HEK293 (cell line): ENCODE data around the gene PANK2.

ENCODE experiments used
- CTCF ChIA-PET: fragments of 350-600 bp; formaldehyde crosslinking; extraction: SDS; loops from one replicate; lab custom pipeline; 2021; ENCODE audit warnings: antibody characterized with exemption; lab: Yijun Ruan, JAX
- POLR2A ChIA-PET: fragments of 300-600 bp; formaldehyde crosslinking; extraction: SDS; loops from one replicate; lab custom pipeline; 2020; ENCODE audit warnings: antibody characterized with exemption, inconsistent platforms; lab: Yijun Ruan, JAX
- H3K27ac ChIP-seq: fragments of 200-500 bp; sonication (Bioruptor generic); 2 replicates; pipeline ENCODE4 v1.5.1; 2014; ENCODE audit warnings: low read depth, low read length, control low read depth, inconsistent platforms; ENCODE audit errors: extremely low read depth
- H3K36me3 ChIP-seq, 2 experiments: fragments of 200-500 bp in 1 of 2; sonication (Bioruptor generic) in 1 of 2; 1 replicate in 1 of 2; 2 replicates in 1 of 2; pipeline ENCODE4 v1.5.1; 2014 to 2017; ENCODE audit warnings: inconsistent platforms in 2 of 2, low read length in 2 of 2; ENCODE audit not compliant: control insufficient read depth in 2 of 2, insufficient read depth in 1 of 2
- H3K4me1 ChIP-seq: fragments of 200-500 bp; sonication (Bioruptor generic); 2 replicates; pipeline ENCODE4 v1.5.1; 2014; ENCODE audit warnings: mild to moderate bottlenecking, low read length, inconsistent platforms; ENCODE audit not compliant: control insufficient read depth, insufficient read depth
- H3K4me3 ChIP-seq: 2 replicates; pipeline ENCODE4 v1.5.1; 2011; ENCODE audit warnings: low read depth, mild to moderate bottlenecking, control low read depth, low read length, moderate library complexity
- H3K9me3 ChIP-seq: fragments of 200-500 bp; sonication (Bioruptor generic); 2 replicates; pipeline ENCODE4 v1.5.1; 2014; ENCODE audit warnings: low read depth, low read length, inconsistent platforms; ENCODE audit not compliant: control insufficient read depth, insufficient read depth
- FEZF1 ChIP-seq: fragments of 450-650 bp; formaldehyde crosslinking; IDR thresholded peaks from 2 replicates; pipeline ENCODE4 v1.5.1; 2016; ENCODE audit warnings: missing biosample characterization, missing genetic modification characterization
- GLIS1 ChIP-seq: fragments of 450-650 bp; formaldehyde crosslinking; IDR thresholded peaks from 2 replicates; pipeline ENCODE4 v1.5.1; 2016; ENCODE audit warnings: missing biosample characterization, missing genetic modification characterization
- KLF16 ChIP-seq: fragments of 450-650 bp; formaldehyde crosslinking; IDR thresholded peaks from 2 replicates; pipeline ENCODE4 v1.5.1; 2017; ENCODE audit warnings: missing biosample characterization, missing genetic modification characterization
- KLF9 ChIP-seq: fragments of 450-650 bp; formaldehyde crosslinking; IDR thresholded peaks from 2 replicates; pipeline ENCODE4 v1.5.1; 2016; ENCODE audit warnings: missing biosample characterization, missing genetic modification characterization, low read depth
- RBAK ChIP-seq: fragments of 450-650 bp; formaldehyde crosslinking; IDR thresholded peaks from 2 replicates; pipeline ENCODE4 v1.5.1; 2016; ENCODE audit warnings: missing biosample characterization, missing genetic modification characterization
- REPIN1 ChIP-seq: fragments of 450-650 bp; formaldehyde crosslinking; IDR thresholded peaks from 2 replicates; pipeline ENCODE4 v1.5.1; 2017; ENCODE audit warnings: missing biosample characterization, missing genetic modification characterization, low read depth
- SP2 ChIP-seq: fragments of 450-650 bp; formaldehyde crosslinking; IDR thresholded peaks from 2 replicates; pipeline ENCODE4 v1.5.1; 2016; ENCODE audit warnings: missing biosample characterization, missing genetic modification characterization
- SP3 ChIP-seq: fragments of 450-650 bp; formaldehyde crosslinking; IDR thresholded peaks from 2 replicates; pipeline ENCODE4 v1.5.1; 2016; ENCODE audit warnings: missing biosample characterization, missing genetic modification characterization
- YY1 ChIP-seq: fragments of 450-650 bp; formaldehyde crosslinking; IDR thresholded peaks from 2 replicates; pipeline ENCODE4 v1.5.1; 2018; ENCODE audit warnings: missing biosample characterization, missing genetic modification characterization
- ZBTB20 ChIP-seq: fragments of 450-650 bp; formaldehyde crosslinking; IDR thresholded peaks from 2 replicates; pipeline ENCODE4 v1.5.1; 2016; ENCODE audit warnings: missing biosample characterization, missing genetic modification characterization
- ZBTB21 ChIP-seq: fragments of 450-650 bp; formaldehyde crosslinking; IDR thresholded peaks from 2 replicates; pipeline ENCODE4 v1.5.1; 2017; ENCODE audit warnings: missing biosample characterization, missing genetic modification characterization
- ZFP3 ChIP-seq: fragments of 450-650 bp; formaldehyde crosslinking; IDR thresholded peaks from 2 replicates; pipeline ENCODE4 v1.5.1; 2016; ENCODE audit warnings: low read depth, missing biosample characterization, missing genetic modification characterization
- ZFP37 ChIP-seq: fragments of 450-650 bp; formaldehyde crosslinking; IDR thresholded peaks from 2 replicates; pipeline ENCODE4 v1.5.1; 2016; ENCODE audit warnings: missing biosample characterization, missing genetic modification characterization
- ZFP69B ChIP-seq: fragments of 450-650 bp; formaldehyde crosslinking; IDR thresholded peaks from 2 replicates; pipeline ENCODE4 v1.5.1; 2016; ENCODE audit warnings: missing biosample characterization, missing genetic modification characterization
- ZNF133 ChIP-seq: fragments of 450-650 bp; formaldehyde crosslinking; IDR thresholded peaks from 2 replicates; pipeline ENCODE4 v1.5.1; 2016; ENCODE audit warnings: missing biosample characterization, missing genetic modification characterization
- ZNF146 ChIP-seq: fragments of 450-650 bp; formaldehyde crosslinking; IDR thresholded peaks from 2 replicates; pipeline ENCODE4 v1.5.1; 2016; ENCODE audit warnings: missing biosample characterization, missing genetic modification characterization
- ZNF155 ChIP-seq: fragments of 450-650 bp; formaldehyde crosslinking; IDR thresholded peaks from 2 replicates; pipeline ENCODE4 v1.5.1; 2016; ENCODE audit warnings: missing biosample characterization, missing genetic modification characterization
- ZNF169 ChIP-seq: fragments of 450-650 bp; formaldehyde crosslinking; IDR thresholded peaks from 2 replicates; pipeline ENCODE4 v1.5.1; 2016; ENCODE audit warnings: missing biosample characterization, missing genetic modification characterization
- ZNF202 ChIP-seq: fragments of 450-650 bp; formaldehyde crosslinking; IDR thresholded peaks from 2 replicates; pipeline ENCODE4 v1.5.1; 2016; ENCODE audit warnings: missing biosample characterization, missing genetic modification characterization, borderline replicate concordance
- ZNF350 ChIP-seq: fragments of 450-650 bp; formaldehyde crosslinking; IDR thresholded peaks from 2 replicates; pipeline ENCODE4 v1.5.0; 2017; ENCODE audit warnings: missing biosample characterization, mild to moderate bottlenecking, missing genetic modification characterization
- ZNF391 ChIP-seq: fragments of 450-650 bp; formaldehyde crosslinking; IDR thresholded peaks from 2 replicates; pipeline ENCODE4 v1.5.1; 2016; ENCODE audit warnings: low read depth, missing biosample characterization, missing genetic modification characterization, borderline replicate concordance
- ZNF521 ChIP-seq: fragments of 450-650 bp; formaldehyde crosslinking; IDR thresholded peaks from 2 replicates; pipeline ENCODE4 v1.5.1; 2017; ENCODE audit warnings: missing biosample characterization, mild to moderate bottlenecking, missing genetic modification characterization
- ZNF560 ChIP-seq: fragments of 450-650 bp; formaldehyde crosslinking; IDR thresholded peaks from 2 replicates; pipeline ENCODE4 v1.5.1; 2017; ENCODE audit warnings: missing biosample characterization, missing genetic modification characterization, borderline replicate concordance
- ZNF596 ChIP-seq: fragments of 450-650 bp; IDR thresholded peaks from 2 replicates; pipeline ENCODE4 v1.5.0; 2018; ENCODE audit warnings: missing biosample characterization, mild to moderate bottlenecking, missing genetic modification characterization, moderate library complexity
- ZNF600 ChIP-seq: fragments of 450-650 bp; formaldehyde crosslinking; IDR thresholded peaks from 2 replicates; pipeline ENCODE4 v1.5.1; 2016; ENCODE audit warnings: missing biosample characterization, missing genetic modification characterization
- ZNF626 ChIP-seq: fragments of 450-650 bp; sonication (Bioruptor Pico); formaldehyde crosslinking; IDR thresholded peaks from 2 replicates; pipeline ENCODE4 v1.5.1; 2018; ENCODE audit warnings: missing biosample characterization, missing genetic modification characterization, inconsistent platforms
- ZNF629 ChIP-seq: fragments of 450-650 bp; formaldehyde crosslinking; IDR thresholded peaks from 2 replicates; pipeline ENCODE4 v1.5.1; 2017; ENCODE audit warnings: missing biosample characterization, missing genetic modification characterization
- ZNF664 ChIP-seq: fragments of 450-650 bp; formaldehyde crosslinking; IDR thresholded peaks from 2 replicates; pipeline ENCODE4 v1.5.1; 2016; ENCODE audit warnings: missing biosample characterization, missing genetic modification characterization
- ZNF670 ChIP-seq: fragments of 450-650 bp; formaldehyde crosslinking; IDR thresholded peaks from 2 replicates; pipeline ENCODE4 v1.5.1; 2016; ENCODE audit warnings: missing biosample characterization, missing genetic modification characterization, low read depth
- ZNF677 ChIP-seq: fragments of 450-650 bp; IDR thresholded peaks from 2 replicates; pipeline ENCODE4 v1.5.0; 2018; ENCODE audit warnings: missing biosample characterization, mild to moderate bottlenecking, missing genetic modification characterization, moderate library complexity
- ZNF768 ChIP-seq: fragments of 450-650 bp; formaldehyde crosslinking; IDR thresholded peaks from 2 replicates; pipeline ENCODE4 v1.5.1; 2018; ENCODE audit warnings: missing biosample characterization, mild to moderate bottlenecking, missing genetic modification characterization
- ZNF785 ChIP-seq: fragments of 450-650 bp; formaldehyde crosslinking; IDR thresholded peaks from 2 replicates; pipeline ENCODE4 v1.5.1; 2016; ENCODE audit warnings: missing biosample characterization, missing genetic modification characterization
- TF ChIP-seq, protein P1 (sequence below): fragments of 450-650 bp; formaldehyde crosslinking; IDR thresholded peaks from 2 replicates; pipeline ENCODE4; 2016; ENCODE audit warnings: missing biosample characterization, missing genetic modification characterization
- TF ChIP-seq, protein P2 (sequence below): fragments of 450-650 bp; formaldehyde crosslinking; IDR thresholded peaks from 2 replicates; pipeline ENCODE4 v1.5.1; 2016; ENCODE audit warnings: missing biosample characterization, missing genetic modification characterization

Gene PANK2

DNA sequence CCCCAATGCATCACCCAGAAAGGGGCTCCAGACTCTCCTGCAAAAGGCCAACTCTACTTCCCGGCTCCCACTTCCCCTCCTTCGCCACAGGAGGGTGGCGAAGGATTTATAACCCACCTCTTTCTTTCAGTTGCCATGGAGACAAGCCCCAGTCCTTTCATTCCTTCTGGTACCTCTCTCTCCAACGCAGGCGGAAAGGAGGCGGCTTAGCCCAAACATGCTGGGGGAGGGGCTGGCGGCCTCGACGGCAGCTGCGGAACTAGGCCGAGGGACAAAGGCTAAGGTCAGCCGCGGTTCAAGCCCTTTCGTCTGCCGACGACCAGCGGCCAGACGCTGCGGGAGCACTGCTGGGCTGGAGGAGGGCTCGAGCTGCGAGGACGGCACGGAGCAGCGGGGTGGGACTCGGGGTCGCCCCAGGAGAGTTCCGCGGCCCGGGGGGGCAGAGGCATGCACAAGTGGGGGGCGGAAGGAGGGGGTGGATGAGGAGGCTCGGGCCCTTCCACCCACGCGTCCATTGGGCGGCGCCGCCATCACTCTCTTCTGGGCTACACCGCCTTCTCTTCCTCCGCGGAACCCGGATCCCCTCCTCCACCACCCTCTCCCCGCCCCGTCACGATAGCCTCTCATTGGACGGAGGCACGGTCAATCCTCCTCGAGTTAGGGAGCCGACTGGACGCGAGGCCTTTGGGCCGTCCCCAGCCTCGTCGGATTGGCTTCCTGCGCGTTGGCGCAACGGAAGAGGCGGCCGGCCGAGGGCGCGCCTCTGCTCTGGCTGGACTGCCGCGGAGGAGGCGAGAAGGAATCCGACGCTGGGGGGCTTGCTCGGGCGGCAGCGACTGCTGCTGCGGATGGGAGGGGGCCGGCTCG is at the start of gene PANK2:
Gene PANK2 (plus strand): TSS at position 766 of the 867 bp plus-strand sequence.
- Histone ChIP-seq H3K4me1 (peaks cover 30% of the 10 kb centered on the region), H3K36me3 (peaks cover 17 to 35% of the 10 kb centered on the region in 2 experiments; a peak in 2 of 3 replicates), H3K9me3 (no peaks in the 10 kb centered on the region), H3K4me3 (peak within 1 kb of the TSS; percentile 74), H3K27ac (peak within 1 kb of the TSS; percentile 97)
- ChIA-PET CTCF (interaction anchor here (0.6 to 2.3 kb wide), 4 partner anchors 26 to 196 kb away, joined by 3 to 17 read pairs (median 6); no protein-coding TSS in a partner anchor), POLR2A (interaction anchor here (0.6 to 1.3 kb wide), 3 partner anchors 34 to 188 kb away, joined by 3 to 5 read pairs (median 4); partner anchors contain the start of gene ADISSP)
- TF ChIP-seq ZNF664 (tag by site-specific recombination) = no peak
- TF ChIP-seq ZNF785 (tag by site-specific recombination) = no peak
- TF ChIP-seq ZNF202 (tag by site-specific recombination) = no peak
- peak; percentile 77 for TF ChIP-seq FEZF1 (tag by site-specific recombination)
- TF ChIP-seq ZNF560 (tag by site-specific recombination) = no peak
- TF ChIP-seq ZNF133 (tag by site-specific recombination) = no peak
- TF ChIP-seq ZNF169 (tag by site-specific recombination) = no peak
- no peak for TF ChIP-seq ZNF350 (tag by site-specific recombination)
- peak; percentile 66; the same call in 1 of the 2 replicates for TF ChIP-seq ZNF600 (tag by site-specific recombination)
- TF ChIP-seq ZFP3 (tag by site-specific recombination) = no peak
- TF ChIP-seq, protein P1, sequence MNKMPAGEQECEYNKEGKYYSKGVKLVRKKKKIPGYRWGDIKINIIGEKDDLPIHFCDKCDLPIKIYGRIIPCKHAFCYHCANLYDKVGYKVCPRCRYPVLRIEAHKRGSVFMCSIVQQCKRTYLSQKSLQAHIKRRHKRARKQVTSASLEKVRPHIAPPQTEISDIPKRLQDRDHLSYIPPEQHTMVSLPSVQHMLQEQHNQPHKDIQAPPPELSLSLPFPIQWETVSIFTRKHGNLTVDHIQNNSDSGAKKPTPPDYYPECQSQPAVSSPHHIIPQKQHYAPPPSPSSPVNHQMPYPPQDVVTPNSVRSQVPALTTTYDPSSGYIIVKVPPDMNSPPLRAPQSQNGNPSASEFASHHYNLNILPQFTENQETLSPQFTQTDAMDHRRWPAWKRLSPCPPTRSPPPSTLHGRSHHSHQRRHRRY = no peak
- TF ChIP-seq KLF16 (tag by site-specific recombination) = peak; percentile 94
- peak; percentile 76 for TF ChIP-seq ZFP37 (tag by site-specific recombination)
- peak; percentile 80 for TF ChIP-seq KLF9 (tag by site-specific recombination)
- TF ChIP-seq ZNF768 (tag by site-specific recombination) = no peak
- TF ChIP-seq RBAK (tag by site-specific recombination) = no peak
- peak; percentile 90 for TF ChIP-seq YY1
- peak; percentile 100 for TF ChIP-seq SP3 (tag by site-specific recombination)
- no peak for TF ChIP-seq ZNF155 (tag by site-specific recombination)
- peak; percentile 23; the same call in 1 of the 2 replicates for TF ChIP-seq ZBTB21 (tag by site-specific recombination)
- no peak for TF ChIP-seq ZNF626 (tag by site-specific recombination)
- peak; percentile 66 for TF ChIP-seq ZNF596 (tag by site-specific recombination)
- peak; percentile 100 for TF ChIP-seq SP2 (tag by site-specific recombination)
- TF ChIP-seq ZNF670 = no peak
- TF ChIP-seq ZNF146 = peak; percentile 49; the same call in 1 of the 2 replicates
- peak; percentile 64 for TF ChIP-seq ZBTB20 (tag by site-specific recombination)
- TF ChIP-seq ZFP69B (tag by site-specific recombination) = peak; percentile 78
- TF ChIP-seq REPIN1 = peak; percentile 80; the same call in 1 of the 2 replicates
- TF ChIP-seq, protein P2, sequence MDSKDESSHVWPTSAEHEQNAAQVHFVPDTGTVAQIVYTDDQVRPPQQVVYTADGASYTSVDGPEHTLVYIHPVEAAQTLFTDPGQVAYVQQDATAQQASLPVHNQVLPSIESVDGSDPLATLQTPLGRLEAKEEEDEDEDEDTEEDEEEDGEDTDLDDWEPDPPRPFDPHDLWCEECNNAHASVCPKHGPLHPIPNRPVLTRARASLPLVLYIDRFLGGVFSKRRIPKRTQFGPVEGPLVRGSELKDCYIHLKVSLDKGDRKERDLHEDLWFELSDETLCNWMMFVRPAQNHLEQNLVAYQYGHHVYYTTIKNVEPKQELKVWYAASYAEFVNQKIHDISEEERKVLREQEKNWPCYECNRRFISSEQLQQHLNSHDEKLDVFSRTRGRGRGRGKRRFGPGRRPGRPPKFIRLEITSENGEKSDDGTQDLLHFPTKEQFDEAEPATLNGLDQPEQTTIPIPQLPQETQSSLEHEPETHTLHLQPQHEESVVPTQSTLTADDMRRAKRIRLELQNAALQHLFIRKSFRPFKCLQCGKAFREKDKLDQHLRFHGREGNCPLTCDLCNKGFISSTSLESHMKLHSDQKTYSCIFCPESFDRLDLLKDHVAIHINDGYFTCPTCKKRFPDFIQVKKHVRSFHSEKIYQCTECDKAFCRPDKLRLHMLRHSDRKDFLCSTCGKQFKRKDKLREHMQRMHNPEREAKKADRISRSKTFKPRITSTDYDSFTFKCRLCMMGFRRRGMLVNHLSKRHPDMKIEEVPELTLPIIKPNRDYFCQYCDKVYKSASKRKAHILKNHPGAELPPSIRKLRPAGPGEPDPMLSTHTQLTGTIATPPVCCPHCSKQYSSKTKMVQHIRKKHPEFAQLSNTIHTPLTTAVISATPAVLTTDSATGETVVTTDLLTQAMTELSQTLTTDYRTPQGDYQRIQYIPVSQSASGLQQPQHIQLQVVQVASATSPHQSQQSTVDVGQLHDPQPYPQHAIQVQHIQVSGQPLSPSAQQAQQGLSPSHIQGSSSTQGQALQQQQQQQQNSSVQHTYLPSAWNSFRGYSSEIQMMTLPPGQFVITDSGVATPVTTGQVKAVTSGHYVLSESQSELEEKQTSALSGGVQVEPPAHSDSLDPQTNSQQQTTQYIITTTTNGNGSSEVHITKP (tag by site-specific recombination) = peak; percentile 85
- no peak for TF ChIP-seq ZNF521 (tag by site-specific recombination)
- TF ChIP-seq ZNF391 (tag by site-specific recombination) = 0 out of 2 replicates have a peak, but pooled peaks have one; percentile 84
- TF ChIP-seq GLIS1 = peak; percentile 99
- TF ChIP-seq ZNF677 (tag by site-specific recombination) = no peak
- peak; percentile 55 for TF ChIP-seq ZNF629 (tag by site-specific recombination)
